HG02938 (cell line): ENCODE data around the gene POMC.
"Not testable (repeated sequence)": the region's sequence is repeated elsewhere in the genome, so short reads cannot be mapped to it uniquely, and the experiment has no call there.

Source experiments
- ATAC-seq: cut with Tn5 transposase; IDR thresholded peaks from one replicate; pipeline ENCODE4 v1.9.1; 2021; ENCODE audit warnings: mild to moderate bottlenecking, moderate library complexity; ENCODE audit not compliant: unreplicated experiment

POMC gene

DNA sequence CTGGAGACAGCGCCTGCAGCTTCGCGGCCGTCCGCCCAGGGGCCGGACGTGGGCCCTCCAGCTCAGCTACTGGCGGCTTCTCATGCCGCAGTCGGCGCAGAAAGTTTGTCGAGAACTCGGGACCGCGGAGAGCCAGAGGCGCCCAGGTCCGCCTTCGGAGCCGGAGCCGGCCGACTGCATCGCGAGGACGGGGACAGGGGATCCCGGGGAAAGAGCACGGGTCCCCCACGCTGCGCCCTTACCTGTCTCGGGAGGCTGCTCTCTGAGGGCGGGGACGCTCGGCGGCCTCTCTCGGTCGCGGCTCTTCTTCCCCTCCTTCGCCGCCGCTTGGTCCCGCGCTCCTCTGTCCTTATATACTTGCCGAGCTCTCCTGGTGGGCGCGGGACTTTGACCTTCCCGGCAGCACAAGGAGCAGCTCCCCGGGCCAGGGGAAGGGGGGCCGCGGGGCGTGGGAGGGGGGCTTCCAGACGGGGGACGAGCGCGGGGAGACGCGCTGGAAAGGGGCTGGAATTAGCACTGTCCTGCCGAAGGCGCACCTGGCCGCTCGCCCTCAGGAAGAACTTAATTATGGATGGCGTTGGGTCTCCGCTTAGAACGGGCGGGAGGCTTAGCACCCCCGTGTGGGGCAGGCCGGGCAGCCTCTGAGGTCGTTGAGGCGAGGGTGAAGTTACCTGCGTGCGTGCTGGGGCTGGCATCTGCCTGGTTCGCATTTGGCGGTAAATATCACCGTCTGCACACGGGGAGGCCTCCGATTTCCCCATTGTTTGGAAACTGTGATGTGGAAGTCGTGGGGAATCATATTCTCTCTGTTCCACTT is at the start of gene POMC:
Gene POMC, minus strand, starts transcription at position 325 of the 817 bp plus-strand sequence. CDS start 3,808 bp downstream, outside the sequence.
- no peak for ATAC-seq

DNA sequence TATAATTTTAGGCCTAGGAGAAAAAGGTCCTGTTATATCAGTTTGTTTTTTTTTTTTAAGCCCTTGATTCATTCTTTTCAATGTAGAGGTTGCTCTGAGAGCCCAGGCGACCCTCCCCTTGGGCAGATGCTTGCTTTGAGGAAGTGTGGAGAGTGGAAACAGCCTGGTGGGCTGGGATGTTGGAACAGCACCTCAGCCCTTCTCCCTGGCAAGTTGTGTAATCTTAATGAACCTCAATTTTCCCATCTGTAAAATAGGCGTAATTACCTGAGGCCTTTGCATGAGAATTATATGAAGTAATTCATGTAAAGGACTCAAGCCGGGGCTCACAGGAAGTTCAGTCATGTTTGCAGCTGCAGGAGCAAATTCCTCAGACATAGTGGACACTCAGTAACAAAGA is 49.7 kb upstream of the POMC start:
- no peak for ATAC-seq

DNA sequence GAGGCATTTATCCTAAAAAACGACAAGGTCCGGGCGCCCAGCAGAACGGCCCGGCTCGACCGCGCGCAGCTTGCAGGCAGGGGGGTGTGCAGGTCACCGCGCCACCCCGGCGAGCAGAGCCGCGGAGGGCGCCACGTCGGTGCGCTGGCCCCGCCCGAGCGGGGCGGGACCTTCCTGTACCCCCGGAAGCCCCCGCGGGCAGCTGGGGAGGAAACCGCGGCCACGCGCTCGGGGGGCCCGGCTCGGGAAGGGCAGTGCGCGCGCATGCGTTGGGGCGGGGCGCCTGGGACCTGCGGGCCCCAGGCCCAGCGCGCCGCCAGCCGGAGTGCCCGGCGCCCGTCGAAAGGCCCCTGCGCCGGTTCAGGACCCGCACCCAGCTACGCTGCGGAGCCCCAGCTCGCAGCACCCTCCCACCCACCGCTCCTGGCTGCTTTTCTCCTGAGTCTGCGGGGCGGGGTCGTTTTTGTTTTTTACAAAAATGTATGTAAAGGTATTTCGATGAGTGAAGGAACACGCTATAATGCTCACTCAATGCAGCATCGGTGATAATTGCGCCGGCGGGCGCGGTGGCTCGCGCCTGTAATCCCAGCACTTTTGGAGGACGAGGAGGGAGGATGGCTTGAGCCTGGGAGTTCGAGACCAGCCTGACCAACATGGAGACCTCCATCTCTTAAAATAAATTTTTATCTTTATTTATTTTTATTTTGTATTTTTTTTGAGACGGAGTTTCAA is 47.7 kb upstream of the POMC start:
- ATAC-seq: no peak

DNA sequence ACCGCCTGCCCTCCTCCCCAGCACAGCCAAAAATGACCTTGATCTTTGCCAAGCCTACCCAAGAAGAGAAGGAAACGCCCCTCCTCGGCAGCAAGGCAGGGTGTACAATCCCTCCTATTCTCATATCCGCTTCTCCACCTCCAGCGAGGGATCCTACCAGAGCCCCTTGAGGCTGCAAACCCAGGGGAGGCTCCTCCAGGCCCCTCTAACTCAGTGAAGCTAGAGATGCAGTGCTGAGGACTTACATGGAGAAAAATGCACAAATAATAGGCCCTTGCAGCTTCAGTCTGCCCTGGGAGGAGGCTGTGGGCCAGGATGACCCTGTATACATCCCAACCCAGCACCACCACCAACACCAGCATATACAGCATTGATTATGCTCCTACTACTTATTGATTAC is 46.9 kb upstream of the POMC start:
- ATAC-seq: no peak

DNA sequence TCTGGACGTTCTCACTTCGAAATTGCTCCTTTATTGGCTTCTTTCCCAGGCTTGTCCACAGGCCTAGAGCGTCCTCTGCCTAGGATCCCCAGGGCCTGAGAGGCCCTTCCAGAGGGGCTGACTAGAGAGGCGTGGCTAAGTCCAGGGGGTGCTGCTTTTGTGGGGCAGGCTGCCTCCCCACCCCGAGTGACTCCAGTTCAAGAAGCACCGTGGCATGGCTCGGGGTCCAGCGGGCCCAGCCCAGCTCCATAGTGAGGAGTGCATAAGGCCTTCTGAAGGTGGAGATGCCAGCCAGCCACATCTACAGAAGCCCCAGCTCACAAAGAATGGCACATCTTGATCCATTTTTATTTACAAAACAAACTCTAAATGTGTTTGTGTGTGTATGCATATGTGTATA is 44.8 kb upstream of the POMC start:
- ATAC-seq: no peak

DNA sequence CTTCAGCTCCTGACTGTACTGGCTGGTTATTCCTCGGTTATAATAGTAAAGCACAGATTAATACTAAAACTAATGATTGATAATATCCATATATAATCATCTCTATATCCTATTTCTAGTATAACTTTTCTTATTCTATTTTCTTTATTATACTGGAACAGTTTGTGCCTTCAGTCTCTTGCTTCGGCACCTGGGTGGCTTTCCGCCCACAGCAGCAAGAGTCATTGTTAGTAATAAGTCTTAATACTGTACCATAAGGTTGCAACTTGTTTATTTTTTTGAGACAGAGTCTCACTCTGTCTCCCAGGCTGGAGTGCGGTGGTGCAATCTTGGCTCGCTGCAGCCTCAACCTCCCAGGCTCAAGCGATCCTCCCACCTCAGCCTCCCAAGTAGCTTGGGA is 42.5 kb upstream of the POMC start:
- ATAC-seq: not testable (repeated sequence)

DNA sequence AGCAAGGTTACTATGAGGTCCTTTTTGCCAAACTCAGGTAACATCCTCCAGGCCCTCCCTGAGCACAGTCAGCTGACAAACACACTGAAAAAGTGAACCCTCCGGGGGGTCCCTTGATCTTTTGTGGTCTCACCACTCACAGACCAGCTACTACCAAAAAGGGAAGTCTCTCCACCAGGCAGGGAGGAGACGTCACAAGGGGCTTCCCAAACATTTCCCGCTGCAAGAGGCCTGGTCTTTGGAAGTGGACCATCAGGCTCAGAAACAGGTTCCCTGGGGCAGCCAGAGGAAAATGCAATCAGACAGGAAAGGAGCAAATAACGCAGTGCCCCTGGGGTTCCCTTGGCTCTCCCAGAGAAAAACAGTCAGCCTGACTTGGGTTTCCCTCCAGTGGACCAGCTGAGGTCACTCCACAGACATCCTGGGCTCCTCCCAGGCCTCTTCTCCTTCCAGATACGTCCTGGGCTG is 38.7 kb upstream of the POMC start:
- no peak for ATAC-seq

DNA sequence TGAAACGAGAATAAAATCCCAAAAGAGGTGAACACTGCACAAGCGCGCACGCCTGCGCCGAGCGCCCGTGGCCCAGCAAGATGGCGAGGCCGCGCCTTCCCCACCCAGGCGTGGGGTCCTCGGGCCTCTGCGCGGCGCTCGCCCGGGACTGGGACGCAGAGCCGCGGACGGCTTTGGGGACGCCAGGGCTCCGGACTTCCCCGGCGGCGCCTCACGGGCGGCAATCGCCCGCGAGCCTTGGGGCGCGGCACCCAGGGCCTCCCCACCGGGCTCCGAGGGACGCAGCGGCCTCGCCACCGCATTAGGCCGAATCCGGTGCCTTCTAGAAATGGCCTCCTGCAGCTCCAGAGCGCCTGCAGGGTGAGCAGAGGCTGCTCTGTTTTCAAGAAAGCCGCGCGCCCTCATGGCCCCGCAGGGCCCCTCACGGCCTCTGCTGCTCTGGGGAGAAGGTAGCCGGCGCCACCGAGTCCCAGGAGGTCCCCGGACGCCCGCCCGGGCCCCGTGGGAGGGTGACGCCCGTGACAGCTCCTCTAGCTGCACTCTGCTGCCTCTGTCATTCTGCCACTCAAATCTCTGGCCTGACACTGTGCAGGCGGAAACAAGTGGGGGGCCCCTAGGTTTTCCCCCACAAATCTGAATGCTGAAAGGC is 35.9 kb upstream of the POMC start:
- ATAC-seq: no peak

DNA sequence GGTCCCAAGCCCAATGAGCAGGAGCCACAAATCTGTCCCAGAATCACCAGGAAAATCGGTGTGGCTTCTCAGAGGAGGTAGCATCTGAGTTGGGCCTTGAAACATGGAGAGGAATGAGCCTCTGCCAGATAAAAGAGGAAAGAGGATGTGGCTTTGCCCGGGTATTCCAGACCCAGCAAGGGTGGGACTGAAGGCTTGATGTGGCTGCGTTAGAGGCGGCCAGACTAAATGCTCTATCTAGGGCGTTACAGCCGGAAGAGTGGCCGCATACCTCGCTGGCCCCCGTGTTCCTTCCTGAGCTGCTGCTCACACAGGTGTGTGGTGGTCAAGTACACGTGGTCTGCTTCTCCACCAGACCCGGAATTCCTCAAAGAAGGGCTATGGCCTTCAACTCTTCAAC is 33.9 kb upstream of the POMC start:
- no peak for ATAC-seq

DNA sequence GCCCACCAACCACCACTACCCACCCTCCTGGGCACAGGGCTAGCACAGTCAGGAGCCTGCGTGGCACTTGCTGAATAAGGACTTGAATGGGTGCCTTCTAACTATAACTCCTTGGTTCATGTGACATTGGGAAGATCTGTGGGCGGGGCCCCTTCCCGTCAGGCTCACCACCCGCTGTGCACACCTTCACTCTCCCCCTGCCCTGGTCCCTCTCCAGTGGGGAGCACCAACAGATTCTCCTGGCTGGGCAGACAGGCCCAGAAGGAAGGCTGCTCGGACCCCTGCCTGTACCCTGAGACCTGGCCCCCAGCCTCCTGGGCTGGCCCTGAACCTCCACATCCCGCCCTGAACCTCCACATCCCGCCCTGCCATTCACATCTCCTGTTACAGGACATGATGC is 33.4 kb upstream of the POMC start:
- ATAC-seq: no peak

DNA sequence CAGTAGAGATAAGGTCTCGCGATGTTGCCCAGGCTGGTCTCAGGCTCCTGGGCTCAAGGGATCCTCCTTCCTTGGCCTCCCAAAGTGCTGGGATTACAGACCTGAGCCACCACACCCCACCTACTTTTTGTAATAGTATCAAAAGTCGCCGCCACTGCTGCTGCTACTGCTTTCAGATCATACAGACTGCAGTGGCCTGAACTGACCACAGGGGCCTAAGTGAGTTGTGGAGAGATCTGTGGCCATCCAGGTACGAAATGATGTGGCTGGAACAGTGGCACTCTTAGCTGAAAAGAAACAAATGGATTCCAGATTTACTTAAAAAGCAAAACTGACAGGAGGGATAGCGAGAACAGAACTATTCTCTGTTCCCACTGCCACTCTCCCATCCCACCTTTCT is 32.9 kb upstream of the POMC start:
- ATAC-seq: no peak

DNA sequence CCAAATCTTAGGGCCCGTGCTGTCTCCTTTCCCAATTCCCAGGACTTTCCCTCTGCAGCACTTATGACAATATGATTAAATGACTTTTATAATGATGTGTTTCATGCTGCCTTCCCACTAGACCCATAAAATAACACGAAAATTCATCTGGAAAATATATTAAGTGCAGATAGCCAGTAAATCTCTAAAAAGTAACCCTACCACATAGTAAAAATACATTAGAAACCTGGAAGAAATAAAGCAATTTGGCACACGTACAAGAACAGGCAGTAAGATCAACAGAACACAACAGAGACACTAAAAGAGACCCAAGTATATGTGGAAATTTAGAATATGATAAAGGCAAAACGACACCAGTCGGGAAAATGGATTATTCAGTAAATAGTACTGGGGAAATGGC is 30.2 kb upstream of the POMC start:
- no peak for ATAC-seq

DNA sequence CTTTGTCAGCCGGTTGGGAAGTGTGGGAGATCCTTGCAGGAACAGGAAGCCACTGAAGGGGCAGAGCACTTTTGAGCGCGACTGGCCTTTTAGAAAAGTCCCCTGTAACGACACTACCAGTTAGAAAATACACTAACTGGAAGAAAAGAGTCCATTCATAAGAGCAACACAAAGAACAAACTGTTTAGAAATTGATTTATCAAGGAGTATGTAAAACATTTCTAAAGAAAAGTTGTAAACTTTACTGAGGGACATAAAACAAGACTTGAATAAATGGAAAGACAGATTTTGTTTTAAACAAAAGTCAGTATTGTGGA is 29.8 kb upstream of the POMC start:
- no peak for ATAC-seq

DNA sequence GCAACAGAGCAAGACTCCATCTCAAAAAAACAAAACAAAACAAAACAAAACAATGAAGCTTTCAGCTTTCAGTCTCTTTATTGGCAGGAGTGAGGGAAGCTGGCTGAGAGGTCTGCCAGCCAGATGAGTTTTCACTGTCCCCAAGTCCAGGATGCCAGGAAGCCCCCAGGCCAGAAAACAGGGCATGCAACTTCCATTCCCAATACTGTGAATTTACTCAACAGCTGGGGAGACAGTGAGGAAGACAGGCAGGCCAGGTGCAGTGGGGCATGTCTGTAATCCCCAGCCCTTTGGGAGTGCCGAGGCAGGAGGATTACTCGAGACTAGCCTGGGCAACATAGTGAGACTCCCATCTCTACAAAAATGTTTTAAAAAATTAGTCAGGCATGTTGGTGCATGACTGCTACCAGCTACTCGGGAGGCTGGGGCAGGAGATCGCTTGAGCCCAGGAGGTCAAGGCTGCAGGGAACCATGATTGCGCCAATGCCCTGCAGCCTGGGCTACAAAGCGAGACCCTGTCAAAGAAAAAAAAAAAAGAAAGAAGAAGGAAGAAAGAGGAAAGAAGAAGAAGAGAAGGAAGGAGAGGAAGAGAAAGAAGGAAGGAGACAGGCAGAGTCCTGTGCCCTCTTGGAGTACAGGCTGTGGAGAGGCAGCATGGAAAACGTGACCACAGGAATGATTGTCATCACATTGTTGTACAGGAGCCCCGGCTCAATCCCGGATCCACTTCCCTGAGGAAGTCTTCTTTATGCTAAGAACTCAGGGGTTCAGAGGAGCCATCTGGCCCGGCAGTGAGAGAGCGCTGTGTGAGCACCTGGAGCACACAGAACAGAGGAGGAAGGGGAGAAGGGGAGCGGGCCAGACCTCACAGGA is 29.2 kb upstream of the POMC start:
- no peak for ATAC-seq

DNA sequence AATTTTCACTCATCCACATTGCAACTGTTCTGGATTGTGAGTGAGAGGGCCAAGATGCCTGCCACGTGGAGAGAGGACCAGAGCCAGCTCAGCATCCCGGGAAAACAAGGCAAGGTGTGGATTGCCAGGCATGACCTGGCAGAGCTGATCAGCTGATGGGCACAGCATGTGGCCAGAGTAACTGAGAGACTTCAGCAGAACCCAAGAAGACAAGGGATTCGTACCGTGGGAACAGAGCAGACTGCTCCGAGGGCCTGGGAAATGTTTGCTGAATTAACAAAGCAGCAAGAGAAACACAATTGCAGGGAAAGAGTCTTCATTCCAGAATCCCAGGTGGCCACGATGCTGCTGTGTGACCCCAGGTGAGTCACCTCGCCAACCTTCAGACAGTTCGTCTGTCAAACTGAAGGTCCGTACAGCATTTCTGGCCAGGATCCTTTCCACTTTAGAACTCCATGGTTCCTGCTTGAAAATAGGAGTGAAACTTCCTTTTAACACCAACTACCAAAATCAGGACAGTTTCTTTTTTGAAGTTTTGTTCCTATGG is 26.3 kb upstream of the POMC start:
- ATAC-seq: no peak

DNA sequence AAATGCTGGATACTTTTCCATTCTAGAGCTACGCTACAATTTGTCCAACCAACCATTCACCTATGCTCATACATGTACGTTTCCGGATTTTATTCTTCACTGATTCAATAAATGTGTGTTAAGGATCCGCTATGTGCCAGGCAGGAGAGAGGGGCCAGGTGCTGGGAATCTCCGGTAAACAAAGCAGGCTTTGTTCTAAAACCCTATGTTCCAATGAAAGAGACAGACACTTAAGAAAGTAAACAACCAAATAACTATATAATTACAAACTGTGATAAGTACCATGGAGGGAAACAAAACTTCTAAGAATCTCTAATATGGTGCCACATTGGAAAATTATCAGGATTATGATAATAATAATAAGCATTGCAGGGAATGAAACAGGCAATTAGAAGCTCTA is 22.2 kb upstream of the POMC start:
- ATAC-seq: no peak

DNA sequence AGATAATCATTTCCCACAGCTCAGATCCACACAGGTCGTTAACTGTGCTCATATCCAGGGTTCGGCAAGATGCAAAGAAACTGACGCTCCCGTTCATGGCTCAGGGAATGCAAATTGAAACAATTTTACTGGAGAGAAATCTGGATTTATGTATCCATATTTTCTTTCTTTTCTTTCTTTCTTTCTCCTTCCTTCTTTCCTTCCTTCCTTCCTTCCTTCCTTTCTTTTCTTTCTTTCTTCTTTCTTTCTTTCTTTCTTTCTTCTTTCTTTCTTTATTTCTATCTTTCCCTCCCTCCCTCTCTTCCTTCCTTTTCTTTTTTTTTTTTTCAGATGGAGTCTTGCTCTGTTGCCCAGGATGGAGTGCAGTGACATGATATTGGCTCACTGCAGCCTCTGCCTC is 20.0 kb upstream of the POMC start:
- no peak for ATAC-seq

DNA sequence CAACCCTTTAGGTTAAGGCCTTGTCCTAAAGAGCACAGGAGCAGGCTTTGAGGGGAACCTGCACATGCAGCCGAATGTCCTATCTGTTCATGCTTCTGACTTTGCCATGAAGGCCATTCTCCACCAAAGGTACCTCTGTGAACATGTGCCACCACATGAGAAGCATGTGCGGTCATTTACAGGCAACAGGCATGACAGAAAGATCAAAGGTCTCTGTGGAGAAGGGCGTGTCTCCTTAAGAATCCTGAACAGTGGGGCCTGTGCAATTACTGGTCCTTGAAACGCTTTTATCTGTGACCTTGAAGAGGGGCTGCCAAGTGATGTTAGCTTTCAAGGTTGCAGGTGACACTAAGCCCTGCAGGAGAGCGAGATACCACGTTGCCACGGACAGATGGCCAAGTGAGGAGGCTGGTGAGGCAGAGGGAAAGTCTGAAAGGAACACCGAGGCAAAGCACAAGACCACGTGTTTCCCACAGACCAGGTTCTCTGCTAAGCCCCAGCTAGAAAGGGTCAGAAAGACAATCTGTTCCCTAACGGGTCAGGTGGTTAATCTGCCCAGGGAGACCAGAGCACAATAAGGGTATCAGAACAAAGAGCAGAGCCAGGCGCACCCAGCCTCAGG is 19.5 kb upstream of the POMC start:
- ATAC-seq: no peak

DNA sequence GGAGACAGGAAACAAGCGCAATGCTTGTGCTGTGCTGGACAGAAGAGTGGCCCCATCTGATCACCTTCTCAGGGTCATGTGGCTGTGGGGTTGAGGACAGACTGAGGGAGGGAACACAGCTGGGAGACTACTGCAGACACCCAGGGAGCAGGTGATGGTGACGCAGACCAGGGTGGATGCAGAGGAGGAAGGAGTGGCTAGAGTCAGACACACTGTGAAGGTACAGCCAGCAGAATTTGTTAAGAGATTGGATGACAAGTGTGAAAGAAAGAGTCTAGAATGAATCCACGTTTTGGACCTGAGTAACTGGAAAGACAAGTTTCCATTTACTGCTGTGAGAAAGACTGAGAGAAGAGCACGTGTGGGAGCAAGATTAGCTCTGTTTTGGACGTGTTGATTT is 15.9 kb upstream of the POMC start:
- ATAC-seq: no peak

DNA sequence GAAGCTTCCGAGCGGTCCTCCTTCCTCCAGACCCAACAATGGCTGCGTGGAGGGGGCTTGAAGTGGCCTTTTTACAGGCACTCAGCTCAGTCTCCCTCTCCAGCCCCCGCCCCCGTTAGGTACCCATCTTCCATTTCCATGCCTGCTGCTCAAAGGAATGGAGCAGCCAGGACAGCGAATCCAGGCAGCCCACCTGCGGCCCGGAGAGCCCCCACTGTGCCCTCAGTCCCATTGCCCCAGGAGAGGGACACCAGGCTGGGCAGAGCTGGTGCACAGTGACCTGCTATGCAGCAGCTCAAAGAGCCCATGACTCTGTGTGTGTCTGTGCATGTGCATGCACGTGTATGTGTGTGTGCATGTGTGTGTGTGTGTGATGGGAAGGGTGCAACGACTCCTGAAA is 10.6 kb upstream of the POMC start:
- no peak for ATAC-seq
